SKM-1 treated with dmso at 0.1 percent for 144 hours (cell line): ENCODE results near the gene DNASE1L3.
"Not testable (repeated sequence)": the region's sequence is repeated elsewhere in the genome, so short reads cannot be mapped to it uniquely, and the experiment has no call there.

Source experiments
- DNase-seq: peaks from one replicate; lab custom pipeline; 2025; ENCODE audit not compliant: unreplicated experiment; lab: John Stamatoyannopoulos, UW

DNASE1L3 gene, protein sequence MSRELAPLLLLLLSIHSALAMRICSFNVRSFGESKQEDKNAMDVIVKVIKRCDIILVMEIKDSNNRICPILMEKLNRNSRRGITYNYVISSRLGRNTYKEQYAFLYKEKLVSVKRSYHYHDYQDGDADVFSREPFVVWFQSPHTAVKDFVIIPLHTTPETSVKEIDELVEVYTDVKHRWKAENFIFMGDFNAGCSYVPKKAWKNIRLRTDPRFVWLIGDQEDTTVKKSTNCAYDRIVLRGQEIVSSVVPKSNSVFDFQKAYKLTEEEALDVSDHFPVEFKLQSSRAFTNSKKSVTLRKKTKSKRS

DNA sequence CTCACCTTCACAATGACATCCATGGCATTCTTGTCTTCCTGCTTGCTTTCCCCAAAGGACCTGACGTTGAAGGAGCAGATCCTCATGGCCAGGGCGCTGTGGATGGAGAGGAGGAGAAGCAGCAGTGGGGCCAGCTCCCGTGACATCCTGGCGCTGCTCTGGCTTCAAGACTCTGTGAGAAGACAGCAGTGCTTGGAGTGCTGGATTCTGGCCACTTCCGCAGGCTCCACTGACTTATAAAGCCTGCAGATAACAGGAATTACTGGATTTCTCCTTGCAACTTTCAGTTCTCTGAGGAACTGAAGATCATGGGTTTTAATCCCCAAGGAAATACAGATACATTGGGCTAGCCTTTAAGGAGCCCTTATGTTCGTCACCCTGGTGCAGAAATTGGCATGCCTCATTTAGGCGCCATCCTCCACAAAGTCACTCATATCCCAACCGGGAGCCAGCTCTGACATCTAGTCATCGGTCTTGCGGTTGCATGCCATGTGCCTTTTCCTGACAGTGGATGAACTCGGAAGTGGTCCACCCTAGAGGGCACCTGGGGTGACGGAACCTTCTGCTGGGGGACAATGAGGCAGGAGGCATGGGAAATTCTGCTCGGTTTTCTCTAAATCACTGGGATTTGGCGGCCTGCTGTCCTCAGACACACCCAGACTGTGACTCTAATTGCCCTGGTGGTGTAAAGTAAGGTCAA, at the start of gene DNASE1L3:
TSS of gene DNASE1L3 (minus strand) at position 212 of the 700 bp plus-strand sequence. CDS start at position 146, 66 bp downstream.
- no peak for DNase-seq

DNA sequence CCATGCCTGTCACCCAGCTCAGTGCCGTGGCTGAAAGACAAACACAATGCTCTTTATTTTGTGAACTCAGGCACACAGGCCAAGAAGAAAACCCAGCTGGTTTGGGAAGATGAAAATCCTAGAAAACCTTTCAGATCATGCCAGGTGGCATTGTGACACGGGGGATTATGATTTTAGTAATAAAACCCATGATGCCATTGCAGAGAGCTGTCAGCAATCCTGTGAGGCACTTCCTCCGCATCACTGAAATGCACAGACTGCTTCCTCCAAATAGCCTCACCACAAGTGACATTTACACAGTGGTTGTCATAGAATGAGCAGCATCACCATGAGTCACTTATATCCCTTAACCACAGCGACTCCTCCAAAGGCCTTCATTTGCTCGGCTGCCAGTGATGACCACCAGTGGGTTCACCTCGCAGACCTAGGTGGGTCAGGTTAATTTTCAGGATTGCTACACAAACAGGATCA, 49.5 kb upstream of the DNASE1L3 start:
- no peak for DNase-seq

DNA sequence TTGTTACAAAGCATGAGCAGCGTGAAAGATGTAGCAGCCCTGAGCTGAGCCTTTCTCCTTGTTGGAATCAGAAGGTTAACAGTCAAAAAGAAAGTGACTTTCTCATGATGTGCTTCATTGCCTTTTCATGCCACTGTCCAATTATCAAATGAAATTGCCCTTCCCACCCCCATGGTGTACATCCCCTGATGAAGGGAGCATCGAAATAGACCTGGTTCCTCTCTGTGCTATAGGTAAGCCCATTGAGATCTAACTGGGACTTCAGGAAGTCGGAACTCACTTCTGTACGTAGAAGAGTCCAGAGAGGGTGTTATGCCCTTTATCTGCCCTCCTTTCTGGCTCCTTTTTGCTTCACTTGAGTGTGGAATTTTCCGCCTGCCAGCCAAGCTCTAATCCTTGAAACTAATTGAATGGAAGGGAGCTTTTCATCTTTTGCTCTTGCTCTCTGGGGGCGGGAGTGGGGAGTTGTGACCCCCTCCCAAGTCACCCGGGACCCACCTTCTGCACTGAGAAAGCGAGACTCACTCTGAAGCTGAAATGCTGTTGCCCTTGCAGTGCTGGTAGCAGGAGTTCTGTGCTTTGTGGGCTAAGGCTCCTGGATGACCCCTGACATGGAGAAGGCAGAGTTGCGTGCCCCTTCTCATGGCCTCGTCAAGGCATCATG, 47.8 kb upstream of the DNASE1L3 start:
- no peak for DNase-seq

DNA sequence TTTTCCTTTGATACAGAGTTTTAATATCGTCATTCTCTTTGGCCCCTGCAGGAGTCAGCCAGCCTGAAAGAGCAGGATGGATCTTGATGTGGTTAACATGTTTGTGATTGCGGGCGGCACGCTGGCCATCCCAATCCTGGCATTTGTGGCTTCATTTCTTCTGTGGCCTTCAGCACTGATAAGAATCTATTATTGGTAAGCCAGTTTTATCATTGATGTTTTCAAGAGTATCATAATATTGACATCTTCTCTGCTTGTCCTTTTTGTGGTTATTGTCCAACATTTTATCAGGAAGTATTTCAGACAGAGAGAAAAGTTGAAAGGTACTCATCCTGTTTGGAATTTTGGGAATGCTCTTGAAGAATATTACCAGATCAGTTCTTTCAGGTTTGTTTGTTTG, 45.7 kb upstream of the DNASE1L3 start:
- no peak for DNase-seq

DNA sequence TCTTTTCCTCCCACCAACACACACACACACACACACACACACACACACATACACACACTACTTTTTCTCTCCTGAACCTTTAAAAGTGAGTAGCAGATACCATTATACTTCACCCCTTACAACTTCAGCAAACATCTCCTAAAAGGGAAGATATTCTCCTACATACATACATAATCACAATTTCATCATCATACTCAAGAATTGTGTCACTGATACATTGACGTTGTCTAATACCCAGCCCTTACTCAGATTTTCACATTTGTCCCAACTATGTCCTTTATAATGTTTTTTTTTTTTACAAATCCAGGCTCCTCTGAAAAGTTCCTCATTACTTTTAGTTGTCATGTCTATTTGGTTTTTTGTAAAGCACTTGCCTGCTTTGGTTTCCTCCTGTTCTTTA, 45.3 kb upstream of the DNASE1L3 start:
- no peak for DNase-seq

DNA sequence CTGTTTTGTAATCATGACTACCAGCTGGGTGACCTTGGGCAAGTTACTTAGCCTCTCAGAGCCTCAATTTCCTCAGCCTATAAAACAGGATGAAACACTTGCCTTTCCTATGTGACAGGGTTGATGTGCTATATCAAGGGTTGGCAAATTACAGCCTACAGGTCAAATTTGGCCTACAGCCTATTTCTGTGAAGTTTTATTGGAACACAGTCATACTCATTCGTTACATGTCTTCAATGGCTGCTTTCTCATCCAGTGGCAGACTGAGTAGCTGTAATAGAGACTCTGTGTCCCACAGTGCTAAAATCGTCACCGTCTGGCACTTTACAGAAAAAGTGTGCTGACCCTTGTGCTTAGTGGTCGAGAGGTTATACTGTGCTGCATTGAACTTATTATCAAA, 43.4 kb upstream of the DNASE1L3 start:
- DNase-seq: no peak

DNA sequence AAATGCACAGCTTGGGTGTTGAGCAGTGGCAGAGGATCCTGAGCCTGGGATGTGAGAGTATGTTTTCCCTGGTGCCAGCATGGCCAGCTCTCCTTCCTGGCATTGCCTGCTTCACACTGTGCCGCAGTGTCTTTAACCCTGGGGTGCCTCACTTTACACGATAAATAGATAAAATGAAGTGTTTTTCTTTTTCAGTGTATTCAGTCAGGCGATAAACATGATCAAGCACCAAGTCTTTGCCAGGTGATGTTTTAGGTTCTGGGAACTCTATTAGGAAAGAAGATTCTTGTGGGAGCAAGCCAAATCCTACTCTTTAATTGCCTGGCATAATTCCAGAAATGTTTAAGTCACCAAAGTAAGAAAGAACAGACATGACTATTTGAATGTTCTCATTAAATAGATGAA, 40.9 kb upstream of the DNASE1L3 start:
- no peak for DNase-seq

DNA sequence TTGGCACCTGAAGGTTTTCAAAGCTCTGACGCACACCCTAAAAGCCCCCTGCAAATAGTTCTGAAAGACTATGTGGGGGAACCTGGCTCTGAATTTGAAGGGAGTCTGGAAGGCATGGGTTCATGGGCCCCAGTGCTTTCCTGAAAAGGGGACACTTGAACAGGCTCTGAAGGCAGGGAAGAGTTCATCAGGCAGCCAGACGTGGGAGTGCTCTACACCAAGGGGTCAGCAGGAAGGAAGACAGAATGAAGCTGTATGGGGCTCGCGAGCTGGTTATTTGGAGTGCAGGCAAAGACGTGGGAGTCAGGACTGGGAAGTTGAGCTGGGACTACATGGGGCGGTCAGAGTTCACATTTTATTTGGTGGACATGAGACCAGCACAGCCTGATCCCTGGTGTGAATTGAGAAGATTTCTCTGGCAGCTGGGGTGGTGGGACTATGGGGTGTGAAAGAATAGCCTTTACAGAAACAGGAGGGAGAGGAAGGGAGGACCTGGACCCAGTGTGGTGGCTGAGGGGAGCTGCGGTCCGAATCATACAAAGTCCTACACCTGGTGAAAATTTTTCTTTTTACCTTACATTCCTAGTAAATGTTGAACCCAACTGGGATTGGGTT, 39.4 kb upstream of the DNASE1L3 start:
- DNase-seq: no peak

DNA sequence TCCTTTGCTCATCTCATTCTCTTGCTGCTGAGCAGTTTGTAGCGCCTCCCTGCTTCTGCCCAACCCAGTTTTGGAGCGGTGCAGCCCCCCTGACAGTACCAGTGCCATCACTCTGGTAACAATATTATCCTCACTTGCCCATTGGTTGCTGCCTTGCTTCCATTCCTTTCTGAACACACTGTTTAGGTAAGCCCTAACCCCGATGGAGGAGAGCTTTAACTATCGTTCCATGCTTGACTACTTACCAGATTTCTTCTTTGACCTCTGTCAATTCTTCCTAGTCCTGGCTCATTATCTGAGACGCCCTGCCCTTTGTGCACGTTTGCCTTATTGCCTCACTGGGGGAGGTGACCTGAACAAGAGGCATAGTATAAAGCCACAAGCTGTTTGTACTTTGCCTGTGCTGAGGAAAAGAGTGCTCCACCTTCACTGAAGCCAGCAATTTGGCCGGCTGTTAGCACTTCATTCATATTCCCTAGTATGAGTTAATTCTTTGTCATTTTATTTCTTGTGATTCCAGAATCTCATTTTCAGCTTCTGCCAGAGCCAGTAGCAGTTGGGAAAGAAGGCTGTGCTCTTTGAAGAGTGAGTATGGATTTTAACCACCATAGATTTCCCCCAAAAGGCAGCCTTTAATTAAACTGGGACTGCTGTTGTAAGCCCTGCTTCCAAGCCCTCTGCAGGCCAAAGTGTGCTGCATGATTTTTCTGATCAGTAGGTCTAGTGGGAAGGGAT, 38.8 kb upstream of the DNASE1L3 start:
- no peak for DNase-seq

DNA sequence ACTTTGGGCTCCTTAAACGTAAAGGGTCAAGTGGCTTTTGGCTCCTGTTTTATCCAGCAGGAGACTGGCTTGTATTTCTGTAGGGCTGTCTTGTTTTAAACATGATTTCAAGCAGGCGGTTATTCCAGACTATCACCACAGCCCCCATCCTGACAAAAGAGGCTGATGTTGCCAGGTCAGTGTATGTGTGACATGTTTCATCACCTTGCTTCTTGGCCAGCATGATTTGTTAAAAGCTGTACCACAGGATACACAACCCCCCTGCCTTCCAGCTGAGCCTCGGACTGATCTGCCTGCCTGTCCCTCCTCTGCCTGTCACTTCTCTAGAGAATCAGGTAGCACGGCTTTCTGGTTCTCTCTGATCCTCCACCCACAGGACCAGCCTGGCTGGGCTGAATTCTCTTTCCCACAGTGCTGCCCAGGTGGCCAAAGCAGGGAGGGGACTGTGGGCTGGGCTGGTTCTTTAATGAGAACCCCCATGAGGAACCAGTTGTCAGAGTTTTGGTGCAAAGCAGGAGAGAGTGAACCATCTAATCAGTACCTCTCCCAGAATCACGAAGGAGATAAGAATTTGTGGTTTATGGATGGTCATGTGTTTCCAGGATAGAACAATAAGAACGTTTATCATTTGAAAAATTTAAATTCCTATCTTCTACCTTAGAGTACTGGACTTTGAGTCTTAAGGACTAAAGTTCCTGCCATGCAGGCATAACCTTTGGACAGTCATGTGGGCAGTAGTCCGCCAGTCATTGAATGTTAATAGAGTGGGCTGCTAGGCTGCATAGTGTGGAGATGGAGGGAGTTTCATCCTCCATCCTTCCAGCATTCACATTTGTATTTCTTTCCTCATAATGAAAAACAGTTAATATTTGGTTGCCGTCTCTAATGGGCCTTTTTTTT, 35.6 kb upstream of the DNASE1L3 start:
- no peak for DNase-seq

DNA sequence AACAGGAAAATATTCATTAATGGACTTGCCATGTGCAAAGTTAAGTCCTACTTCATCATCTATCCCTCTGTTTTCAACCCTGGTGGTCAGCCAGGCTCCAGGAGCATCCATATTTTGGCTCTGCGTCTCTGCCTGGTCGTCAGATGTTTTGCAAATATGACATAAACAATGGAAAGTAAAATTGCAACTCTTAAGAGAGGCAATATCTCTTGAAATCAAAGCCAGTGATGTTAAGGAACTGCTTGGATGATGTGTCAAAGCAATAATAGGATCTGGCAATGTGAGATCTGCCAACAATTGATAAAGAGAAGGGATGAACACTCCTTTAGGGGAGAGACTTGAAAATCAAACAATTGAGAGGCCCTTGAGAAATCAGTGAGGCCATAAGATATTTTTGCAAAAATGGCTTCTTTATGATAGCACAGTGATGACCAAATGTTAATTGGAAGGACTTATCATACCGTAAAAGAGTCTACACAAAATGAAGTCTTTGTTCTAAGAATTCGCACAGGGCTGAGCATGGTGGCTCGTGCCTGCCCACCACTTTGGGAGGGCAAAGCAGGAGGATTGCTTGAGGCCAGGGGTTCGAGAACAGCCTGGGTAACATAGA, 33.3 kb upstream of the DNASE1L3 start:
- no peak for DNase-seq

DNA sequence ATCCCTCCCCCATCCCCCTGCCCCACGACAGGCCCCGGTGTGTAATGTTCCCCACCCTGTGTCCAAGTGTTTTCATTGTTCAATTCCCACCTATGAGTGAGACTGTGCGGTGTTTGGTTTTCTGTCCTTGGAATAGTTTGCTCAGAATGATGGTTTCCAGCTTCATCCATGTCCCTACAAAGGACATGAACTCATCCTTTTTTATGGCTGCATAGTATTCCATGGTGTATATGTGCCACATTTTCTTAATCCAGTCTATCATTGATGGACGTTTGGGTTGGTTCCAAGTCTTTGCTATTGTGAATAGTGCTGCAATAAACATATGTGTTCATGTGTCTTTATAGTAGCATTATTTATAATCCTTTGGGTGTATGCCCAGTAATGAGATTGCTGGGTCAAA, 32.1 kb upstream of the DNASE1L3 start:
- DNase-seq: not testable (repeated sequence)

DNA sequence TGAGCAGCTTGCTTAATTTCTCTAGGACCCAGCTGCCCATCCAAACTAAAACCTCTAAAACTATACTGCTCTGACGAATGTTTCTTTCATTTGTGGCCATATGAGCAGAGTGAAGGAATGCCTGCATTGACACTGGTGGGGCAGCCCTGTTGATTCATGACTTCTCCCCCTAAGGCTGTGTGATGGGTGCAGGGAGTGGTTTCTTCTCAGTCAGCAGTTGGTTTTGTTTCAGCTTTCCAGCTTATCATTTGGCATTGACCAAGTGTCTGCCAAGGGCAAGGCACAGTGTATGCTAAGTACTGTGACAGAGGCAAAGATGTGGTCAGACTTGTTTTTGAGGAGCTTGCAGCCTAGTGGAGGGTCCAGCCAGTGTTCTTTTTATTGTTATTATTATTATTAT, 31.6 kb upstream of the DNASE1L3 start:
- DNase-seq: no peak

DNA sequence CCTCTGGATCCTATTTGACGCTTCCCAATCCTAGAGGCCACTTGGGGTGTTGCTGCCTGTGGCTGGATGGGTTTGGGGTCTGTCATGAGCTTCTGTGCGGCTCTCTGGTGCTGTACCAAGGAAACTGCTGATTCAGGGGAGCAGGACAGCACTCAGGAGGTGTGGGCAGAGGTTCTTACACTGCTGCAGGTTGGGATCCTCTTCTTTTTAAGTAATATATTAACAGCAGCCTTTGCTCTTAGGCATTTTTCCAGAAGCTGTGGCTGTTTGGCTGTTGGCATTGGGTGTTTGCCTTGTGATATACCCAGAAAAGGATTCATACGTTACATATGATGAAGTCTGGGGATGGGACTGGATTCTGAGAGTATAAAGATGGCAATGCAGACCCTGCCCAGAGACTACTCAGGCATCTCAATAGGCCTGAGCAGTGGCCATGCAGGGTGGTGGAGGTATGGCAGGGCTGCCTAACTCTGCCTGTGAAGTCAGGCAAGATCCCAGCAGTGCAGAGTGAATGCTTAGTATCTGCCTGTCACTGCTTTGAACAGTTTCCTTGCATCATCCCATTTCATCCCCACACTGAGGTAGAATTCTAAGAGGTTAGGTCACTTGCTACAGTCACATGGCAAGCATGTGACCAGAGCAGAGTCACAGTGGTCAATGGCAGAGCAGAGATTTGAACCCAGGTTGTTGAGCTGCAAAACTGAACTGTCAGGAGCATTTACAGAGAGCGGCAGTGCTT, 30.7 kb upstream of the DNASE1L3 start:
- no peak for DNase-seq

DNA sequence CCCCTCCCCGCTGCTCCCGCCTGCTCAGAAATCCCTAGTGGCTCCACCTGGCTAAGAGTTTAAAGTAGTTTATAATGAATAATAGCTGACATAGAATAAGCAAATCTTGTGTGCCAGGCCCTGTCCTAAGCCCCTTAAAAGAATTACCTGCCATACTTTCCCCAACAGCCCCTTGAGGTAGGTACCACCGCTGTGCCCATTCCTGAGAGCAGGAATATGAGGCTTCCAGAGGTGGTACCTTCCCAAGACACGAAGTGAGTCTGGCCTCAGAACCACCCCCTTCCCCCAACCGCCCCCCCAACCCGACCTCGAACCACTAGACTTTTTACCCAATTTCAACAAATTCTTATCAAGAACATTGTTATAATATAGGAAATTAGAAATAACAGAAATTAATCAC, 28.1 kb upstream of the DNASE1L3 start:
- DNase-seq: no peak

DNA sequence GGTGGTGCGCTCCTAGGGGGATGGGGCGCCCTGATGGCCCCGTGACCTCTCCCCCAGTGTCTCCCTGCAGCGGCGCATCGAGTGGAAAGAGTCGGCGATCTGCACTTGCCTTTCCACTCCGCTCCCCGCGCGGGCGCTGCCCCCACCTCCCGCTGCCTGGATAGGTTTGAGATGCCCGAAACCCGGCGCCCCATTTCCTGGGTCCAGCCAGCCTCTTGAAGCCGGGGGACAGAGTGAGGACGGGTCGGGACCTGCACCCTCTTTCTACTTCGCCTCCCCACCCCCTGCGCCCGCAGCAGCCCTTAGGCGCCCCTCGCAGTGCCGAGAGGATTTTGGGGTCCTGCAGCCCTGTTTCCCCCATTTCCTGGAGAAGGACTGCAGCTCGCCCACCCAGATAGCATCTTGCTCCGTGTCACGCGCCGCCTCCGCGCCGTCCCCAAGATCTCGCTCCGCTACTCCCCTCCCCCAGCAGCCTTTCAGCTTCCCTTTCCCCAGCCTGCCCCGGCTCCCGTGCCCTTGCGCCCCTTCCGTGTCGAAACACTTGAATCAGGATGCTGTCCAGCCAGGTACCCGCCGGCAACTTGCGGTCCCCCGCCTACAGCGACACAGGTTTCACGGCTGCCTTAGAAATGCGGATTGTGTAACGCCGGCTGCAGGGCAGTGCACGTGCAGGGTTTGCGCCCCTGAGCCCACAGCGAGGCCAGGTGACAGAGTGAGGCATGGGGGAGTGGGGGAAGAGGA, 27.3 kb upstream of the DNASE1L3 start:
- peak; percentile 64 for DNase-seq

DNA sequence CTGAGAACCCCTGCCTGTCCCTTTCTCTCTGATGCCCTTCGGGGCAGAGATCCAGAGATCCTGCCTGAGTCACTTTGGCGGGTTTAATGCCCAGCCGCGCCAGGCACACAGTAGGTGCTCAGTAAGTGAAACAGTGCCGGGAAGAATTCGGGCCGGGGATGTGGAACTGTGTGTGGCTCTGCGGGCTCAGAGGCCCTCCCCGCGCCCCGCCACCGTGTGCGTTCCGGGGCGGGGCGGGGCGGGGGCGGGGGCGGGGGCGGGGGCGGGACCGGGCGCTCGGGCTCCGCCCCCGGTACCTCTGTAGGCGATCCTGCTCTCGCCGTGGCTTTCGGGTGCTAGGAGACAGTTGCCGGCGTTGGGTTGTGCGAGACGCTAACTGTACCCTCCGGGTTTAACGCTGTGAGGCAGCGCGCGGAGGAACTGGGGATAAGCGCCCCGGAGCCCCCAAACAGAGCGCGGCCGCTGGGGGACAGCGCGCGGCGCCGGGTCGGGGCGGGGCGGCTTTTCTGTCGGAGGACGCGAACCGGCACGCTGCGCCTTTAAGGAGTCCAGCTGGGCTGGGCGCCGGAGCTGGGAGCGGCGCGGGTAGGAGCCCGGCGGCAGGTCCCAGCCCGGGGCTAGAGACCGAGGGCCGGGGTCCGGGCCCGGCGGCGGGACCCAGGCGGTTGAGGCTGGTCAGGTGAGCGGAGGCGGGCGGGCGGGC, 26.6 kb upstream of the DNASE1L3 start, which contains the start of gene ABHD6:
TSS of gene ABHD6 (plus strand) at position 555 of the 703 bp plus-strand sequence. CDS start 18,795 bp downstream, outside the sequence.
- DNase-seq: peak; percentile 47
